ENCODE results near the gene NEMP2.

- TF ChIP-seq, protein P1, sequence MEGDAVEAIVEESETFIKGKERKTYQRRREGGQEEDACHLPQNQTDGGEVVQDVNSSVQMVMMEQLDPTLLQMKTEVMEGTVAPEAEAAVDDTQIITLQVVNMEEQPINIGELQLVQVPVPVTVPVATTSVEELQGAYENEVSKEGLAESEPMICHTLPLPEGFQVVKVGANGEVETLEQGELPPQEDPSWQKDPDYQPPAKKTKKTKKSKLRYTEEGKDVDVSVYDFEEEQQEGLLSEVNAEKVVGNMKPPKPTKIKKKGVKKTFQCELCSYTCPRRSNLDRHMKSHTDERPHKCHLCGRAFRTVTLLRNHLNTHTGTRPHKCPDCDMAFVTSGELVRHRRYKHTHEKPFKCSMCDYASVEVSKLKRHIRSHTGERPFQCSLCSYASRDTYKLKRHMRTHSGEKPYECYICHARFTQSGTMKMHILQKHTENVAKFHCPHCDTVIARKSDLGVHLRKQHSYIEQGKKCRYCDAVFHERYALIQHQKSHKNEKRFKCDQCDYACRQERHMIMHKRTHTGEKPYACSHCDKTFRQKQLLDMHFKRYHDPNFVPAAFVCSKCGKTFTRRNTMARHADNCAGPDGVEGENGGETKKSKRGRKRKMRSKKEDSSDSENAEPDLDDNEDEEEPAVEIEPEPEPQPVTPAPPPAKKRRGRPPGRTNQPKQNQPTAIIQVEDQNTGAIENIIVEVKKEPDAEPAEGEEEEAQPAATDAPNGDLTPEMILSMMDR (IDR thresholded peaks at IDR 0.05; ENCODE audit: low read length): no peak
- TF ChIP-seq EZH2 (optimal IDR thresholded peaks at IDR 0.05; ENCODE audit: low read depth, low read length): no peak
- no peak for TF ChIP-seq EZH2phosphoT487 (IDR thresholded peaks at IDR 0.05; ENCODE audit: low read length)
Observed at GRCh38 chr2:190575263-190575662, 40.7 kb upstream of the NEMP2 start.
